GM12872 (cell line): ENCODE results near the gene MYO7A.

Source experiments
- CTCF ChIP-seq: IDR thresholded peaks from 3 replicates; pipeline ENCODE4 v1.5.1; 2011; ENCODE audit warnings: low read depth, mild to moderate bottlenecking, low read length, moderate library complexity; ENCODE audit not compliant: insufficient read depth

Gene MYO7A

GRCh38 chr11:77167111-77167626 lies 39.1 kb downstream of the MYO7A start:
- TF ChIP-seq CTCF, result no peak

- no peak for TF ChIP-seq CTCF
Measured at GRCh38 chr11:77167791-77168190, 39.7 kb downstream of the MYO7A start.

GRCh38 chr11:77170107-77170506 lies 42.1 kb downstream of the MYO7A start:
- TF ChIP-seq CTCF, result no peak

- TF ChIP-seq CTCF, result no peak
Measured at GRCh38 chr11:77171254-77171653, 43.2 kb downstream of the MYO7A start.

- TF ChIP-seq CTCF, result no peak
Measured at GRCh38 chr11:77171885-77172665, 44.0 kb downstream of the MYO7A start.

GRCh38 chr11:77172666-77172982 lies 44.6 kb downstream of the MYO7A start:
- TF ChIP-seq CTCF, result no peak

GRCh38 chr11:77173494-77173893 lies 45.4 kb downstream of the MYO7A start:
- no peak for TF ChIP-seq CTCF
